Upper lobe of left lung (tissue), 4 donors: Measurements from ENCODE around the gene BPIFB2.

Experiments used
- EP300 ChIP-seq, 4 donors: sonication (generic); formaldehyde crosslinking; IDR thresholded peaks; one replicate each; pipeline ENCODE4 v1.5.1; 2017; ENCODE audit warnings: antibody characterized with exemption in 4 of 4, control low read depth in 2 of 4
- POLR2A ChIP-seq, 4 donors: fragments of 450-650 bp; IDR thresholded peaks; one replicate each; pipeline ENCODE4 v1.5.1; 2016 to 2017; ENCODE audit warnings: antibody characterized with exemption in 4 of 4, mild to moderate bottlenecking in 2 of 4
- POLR2AphosphoS5 ChIP-seq, 2 donors: sonication (generic); formaldehyde crosslinking; IDR thresholded peaks; one replicate each; pipeline ENCODE4 v1.5.1; 2017; ENCODE audit warnings: antibody characterized with exemption in 2 of 2
- TF ChIP-seq, protein P1 (sequence below), 6 experiments: fragments of 450-650 bp in 4 of 6; fragments of 200-600 bp in 2 of 6; sonication (generic) in 2 of 6; IDR thresholded peaks; one replicate each; pipeline ENCODE4 v1.5.1; 2016 to 2019; ENCODE audit warnings: antibody characterized with exemption in 6 of 6

DNA sequence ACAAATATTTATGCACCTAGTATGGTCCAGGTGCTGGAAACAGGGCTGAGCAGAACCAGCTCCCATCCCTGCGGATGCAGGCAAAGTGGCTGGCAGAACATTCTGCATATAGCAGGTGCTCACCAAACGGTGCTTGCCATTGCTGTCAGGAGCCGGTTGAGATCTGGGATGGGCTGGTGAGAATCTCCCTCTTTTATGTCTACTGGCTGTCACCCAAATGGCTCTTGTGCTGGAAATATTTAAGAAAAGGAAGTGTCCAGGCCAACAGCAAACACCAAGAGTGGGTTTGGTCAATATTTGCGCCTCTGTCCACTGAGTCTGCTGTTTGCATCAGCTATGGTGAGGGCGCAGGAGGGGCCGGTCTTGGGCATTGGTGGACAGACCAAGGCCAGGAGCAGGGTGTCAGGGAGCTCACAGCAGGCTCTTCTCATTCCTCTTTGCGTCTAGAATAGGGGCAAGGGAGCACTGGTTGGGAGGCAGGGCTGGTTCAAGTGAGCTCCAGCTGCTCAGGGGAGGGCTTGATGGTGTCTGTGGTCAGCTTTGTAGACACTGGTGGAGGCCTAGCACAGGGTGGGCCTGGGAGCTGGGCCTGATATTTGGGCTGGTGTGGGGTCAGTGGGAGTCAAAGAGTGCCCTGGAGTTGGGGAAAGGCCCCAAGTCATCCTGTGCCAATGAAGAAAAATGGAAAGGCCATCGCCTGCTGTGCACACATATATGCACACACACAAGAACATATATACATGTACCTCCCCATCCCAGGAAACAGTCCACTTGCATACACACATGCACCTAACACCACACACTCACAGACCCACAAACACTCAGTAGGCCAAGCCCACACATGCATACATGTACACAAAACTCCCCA lies 1.4 kb upstream of the BPIFB2 start:
- TF ChIP-seq POLR2A (IDR thresholded peaks at IDR 0.05) (no peak), POLR2AphosphoS5 (IDR thresholded peaks at IDR 0.05) (no peak), EP300 (IDR thresholded peaks at IDR 0.05) (no peak)
- TF ChIP-seq, protein P1, sequence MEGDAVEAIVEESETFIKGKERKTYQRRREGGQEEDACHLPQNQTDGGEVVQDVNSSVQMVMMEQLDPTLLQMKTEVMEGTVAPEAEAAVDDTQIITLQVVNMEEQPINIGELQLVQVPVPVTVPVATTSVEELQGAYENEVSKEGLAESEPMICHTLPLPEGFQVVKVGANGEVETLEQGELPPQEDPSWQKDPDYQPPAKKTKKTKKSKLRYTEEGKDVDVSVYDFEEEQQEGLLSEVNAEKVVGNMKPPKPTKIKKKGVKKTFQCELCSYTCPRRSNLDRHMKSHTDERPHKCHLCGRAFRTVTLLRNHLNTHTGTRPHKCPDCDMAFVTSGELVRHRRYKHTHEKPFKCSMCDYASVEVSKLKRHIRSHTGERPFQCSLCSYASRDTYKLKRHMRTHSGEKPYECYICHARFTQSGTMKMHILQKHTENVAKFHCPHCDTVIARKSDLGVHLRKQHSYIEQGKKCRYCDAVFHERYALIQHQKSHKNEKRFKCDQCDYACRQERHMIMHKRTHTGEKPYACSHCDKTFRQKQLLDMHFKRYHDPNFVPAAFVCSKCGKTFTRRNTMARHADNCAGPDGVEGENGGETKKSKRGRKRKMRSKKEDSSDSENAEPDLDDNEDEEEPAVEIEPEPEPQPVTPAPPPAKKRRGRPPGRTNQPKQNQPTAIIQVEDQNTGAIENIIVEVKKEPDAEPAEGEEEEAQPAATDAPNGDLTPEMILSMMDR (IDR thresholded peaks at IDR 0.05) = no peak
